Stimulated activated CD4-positive, alpha-beta T cell treated with anti-CD3 and anti-CD28 coated beads, Interleukin-4, amount 100 ng/mL, for 1 hour (primary cell): ENCODE results near the gene SOX4.
"Not testable (repeated sequence)": the region's sequence is repeated elsewhere in the genome, so short reads cannot be mapped to it uniquely, and the experiment has no call there.

Source experiments
- DNase-seq: peaks from one replicate; pipeline ENCODE4 v3.0.0-alpha.2; 2020

Gene SOX4

DNA sequence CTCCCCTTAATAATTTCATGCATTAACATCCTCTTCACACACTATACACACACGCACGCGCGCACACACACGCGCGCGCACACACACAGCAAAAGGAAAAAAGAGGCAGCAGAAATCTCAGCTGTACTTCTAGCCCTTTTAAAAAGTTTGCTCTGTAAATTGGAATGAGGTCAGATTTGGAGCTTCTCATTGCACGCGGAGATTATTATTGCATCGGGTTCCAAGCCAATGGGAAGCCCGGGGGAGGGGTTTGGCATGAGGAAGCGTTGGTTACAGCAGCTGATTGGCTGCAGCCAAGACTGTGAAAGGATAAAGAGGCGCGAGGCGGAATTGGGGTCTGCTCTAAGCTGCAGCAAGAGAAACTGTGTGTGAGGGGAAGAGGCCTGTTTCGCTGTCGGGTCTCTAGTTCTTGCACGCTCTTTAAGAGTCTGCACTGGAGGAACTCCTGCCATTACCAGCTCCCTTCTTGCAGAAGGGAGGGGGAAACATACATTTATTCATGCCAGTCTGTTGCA lies at the start of gene SOX4:
Gene SOX4 (plus strand): TSS at position 340 of the 515 bp plus-strand sequence. CDS start 784 bp downstream, outside the sequence.
- DNase-seq, result peak; percentile 53

DNA sequence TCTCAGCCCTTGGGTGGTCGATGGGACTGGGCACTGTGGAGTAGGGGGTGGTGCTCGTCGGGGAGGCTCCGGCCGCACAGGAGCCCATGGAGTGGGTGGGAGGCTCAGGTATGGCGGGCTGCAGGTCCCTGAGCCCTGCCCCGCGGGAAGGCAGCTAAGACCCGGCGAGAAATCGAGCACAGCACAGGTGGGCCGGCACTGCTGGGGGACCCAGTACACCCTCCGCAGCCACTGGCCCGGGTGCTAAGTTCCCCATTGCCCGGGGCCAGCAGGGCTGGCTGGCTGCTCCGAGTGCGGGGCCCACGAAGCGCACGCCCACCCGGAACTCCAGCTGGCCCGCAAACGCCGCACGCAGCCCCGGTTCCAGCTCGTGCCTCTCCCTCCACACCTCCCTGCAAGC lies 41.3 kb upstream of the SOX4 start:
- DNase-seq, result not testable (repeated sequence)

DNA sequence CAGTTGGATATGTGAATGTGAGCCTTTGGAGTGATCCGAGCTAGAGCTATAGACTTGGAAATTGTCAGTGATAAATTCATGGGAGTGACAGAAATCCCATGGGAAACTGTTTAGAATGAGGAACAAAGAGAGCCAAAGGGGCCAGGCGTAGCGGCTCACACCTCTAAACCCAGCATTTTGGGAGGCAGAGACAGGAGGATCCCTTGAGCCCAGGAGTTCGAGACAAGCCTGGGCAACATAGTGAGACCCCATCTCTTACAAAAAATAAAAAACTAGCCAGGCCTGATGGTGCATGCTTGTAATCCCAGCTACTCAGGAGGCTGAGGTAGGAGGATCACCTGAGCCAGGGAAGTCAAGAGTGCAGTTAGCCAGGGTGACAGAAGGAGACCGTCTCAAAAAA lies 39.3 kb upstream of the SOX4 start:
- no peak for DNase-seq

DNA sequence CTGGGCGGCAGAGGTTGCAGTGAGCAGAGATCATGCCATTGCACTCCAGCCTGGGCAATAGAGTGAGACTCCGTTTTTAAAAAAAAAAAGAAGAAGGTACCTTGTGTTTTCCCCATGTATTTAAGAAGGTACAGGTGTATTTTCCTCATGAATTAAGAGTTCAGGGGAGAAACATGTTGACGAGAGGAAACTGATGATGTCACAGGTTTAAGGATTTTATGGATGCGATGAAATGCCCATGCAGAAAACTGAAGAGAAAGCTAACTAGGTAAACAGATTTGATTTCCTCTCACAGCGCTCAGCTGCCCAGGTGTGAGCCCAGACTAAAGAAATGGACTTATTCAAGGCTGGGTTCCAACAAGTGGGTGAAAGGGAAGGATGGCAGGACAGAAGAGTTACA lies 38.4 kb upstream of the SOX4 start:
- no peak for DNase-seq

DNA sequence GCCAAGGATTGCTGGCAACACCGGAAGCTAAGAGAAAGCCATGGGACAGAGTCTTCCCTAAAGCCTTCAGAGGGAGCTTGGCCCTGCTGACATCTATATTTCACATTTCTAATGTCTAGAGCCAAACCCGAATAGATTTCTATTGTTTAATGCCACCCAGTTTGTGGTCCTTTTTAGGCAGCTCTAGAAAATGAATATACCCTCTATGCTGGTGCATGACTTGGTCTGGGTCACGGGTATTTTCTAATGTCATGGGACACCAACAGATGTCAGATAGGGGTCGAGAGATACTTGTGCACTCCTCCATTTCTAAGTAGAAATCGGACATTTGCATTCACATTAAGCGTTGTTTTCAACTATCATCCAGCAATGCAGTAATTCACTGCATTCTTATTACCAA lies 37.0 kb upstream of the SOX4 start:
- DNase-seq, result no peak

- DNase-seq, result no peak
Measured at GRCh38 chr6:21556968-21557721, 36.4 kb upstream of the SOX4 start.

- DNase-seq, result no peak
Measured at GRCh38 chr6:21559238-21559637, 34.3 kb upstream of the SOX4 start.

- no peak for DNase-seq
Measured at GRCh38 chr6:21560249-21560648, 33.3 kb upstream of the SOX4 start.

- DNase-seq, result no peak
Measured at GRCh38 chr6:21565431-21565830, 28.1 kb upstream of the SOX4 start.

DNA sequence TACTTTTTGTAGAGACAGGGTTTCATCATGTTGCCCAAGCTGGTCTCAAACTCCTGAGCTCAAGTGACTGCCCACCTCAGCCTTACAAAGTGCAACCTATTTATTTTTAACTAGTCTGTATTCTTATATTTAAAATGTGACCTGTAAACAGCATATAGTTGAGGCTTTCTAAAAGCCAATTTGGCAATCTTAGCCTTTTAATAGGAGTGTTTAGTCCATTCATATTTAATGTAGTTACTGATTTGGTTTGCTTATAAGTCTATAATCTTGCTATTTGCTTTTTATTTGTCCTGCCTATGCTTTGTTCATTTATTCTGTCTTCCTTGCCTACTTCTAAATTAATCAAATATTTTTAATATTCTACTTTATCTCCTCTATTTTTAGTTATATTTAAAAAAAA lies 15.0 kb upstream of the SOX4 start:
- DNase-seq, result no peak

GRCh38 chr6:21582651-21583050 lies 10.9 kb upstream of the SOX4 start:
- DNase-seq, result no peak

DNA sequence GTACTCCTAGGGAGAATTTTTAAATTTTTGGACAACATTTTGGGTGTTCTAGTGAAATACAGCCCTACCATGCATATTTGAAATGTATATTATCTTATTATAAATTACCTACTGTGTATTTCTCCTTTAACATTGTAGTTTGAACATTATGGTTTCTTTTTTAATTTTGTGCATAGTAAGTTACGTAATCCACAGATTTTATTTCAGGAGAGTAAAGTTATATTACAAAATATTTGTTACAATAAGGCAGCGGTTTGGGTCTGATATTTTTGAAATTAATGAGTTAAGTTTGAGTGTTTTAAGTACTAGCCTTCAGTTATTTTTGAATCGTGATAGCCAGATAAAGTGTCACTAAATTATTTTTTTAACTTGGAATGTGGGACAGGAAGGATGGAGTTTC lies 7.3 kb upstream of the SOX4 start:
- DNase-seq, result no peak

GRCh38 chr6:21586740-21587178 lies 6.8 kb upstream of the SOX4 start:
- no peak for DNase-seq

GRCh38 chr6:21587179-21587960 lies 6.2 kb upstream of the SOX4 start:
- DNase-seq, result peak; percentile 6

- DNase-seq, result peak; percentile 22
Measured at GRCh38 chr6:21587961-21588480, 5.5 kb upstream of the SOX4 start.

DNA sequence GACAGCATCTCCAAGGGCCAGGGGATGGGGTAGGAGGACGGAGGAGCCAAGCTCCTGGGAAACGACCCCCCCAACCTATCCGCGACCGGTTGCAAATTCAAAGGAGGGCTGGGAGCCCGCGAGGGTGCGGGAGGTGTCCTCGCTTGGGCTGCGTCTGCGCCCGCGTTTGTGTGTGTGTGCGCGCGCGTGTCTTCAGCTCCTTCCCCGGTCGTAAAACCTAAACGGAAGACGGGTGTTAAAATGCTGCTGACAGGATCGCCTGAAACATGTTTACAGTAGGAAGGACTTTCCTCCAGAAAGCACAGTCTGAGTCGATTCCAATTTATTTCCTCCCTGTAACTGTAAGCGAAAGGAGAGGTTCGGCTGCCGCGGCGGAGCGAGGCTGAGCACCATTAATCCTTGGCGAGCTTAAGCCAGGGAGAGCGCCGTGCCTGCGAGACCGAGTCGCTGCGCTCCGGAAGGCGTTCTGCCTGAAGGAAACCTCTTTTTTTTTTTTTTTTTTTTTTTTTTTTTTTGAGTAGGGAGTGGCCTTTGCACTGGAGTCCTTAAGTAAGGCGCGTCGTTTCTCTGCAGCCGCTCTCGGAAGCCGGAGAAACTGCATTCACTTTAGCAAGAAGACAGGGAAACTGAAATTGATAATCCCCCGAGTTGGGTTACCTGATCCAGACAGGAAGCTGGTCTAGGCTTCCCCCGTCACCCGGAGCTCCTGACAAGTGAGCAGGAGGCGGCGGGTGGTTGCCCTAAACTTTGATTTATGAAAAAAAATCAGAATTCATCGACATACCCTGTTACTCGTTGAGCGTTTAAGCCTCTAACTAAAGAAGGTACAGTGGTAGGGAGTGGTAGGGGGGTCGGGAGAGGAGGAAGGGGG lies 4.8 kb upstream of the SOX4 start:
- peak; percentile 24 for DNase-seq

DNA sequence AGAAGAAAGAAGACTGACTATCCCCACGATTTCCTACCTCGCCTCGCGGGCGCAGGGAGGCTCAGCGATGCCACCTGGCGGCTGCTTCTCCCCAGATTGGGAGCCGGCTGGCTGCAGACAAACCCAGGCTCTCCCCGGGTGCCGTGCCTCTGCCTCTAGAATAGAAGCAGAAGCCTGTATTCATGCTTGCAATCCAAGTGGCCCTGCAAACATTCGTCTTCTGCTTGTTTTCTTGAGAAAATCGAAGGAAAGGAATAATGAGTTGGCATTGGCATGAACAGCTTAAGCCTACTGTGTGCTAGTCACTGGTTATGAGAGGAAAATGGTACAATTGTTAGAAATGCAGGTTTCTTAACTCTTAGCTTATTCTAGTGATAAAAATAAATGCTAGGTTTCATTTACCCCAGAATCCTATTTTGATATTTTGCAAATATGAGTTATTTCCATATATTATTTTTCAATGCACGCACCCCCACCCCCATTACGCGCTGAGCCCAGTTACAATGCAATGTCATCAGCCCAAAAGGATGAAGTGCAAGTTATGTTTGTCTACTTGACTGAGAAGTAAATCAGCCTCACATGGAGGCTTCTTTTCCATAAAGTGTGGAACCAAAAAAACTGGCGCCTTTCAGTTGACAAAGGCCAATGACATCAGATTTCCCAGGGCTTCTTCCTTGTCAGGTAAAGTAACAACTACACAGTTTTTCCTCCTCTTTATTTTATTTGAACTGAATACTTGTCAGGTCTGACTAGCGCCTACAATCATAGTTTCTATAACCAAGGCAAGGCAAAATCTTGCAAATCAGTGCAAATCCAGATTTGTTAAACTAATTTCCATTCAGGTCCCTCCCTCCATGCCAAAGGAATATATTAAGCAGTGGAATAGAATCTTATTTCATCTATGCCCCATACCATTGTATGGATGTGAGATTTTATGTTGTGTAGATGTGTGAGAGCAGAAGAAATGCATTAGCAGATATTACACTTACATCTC lies 3.9 kb upstream of the SOX4 start:
- DNase-seq, result peak; percentile 84

GRCh38 chr6:21590346-21590745 lies 3.2 kb upstream of the SOX4 start:
- DNase-seq, result no peak

GRCh38 chr6:21591446-21591845 lies 2.1 kb upstream of the SOX4 start:
- no peak for DNase-seq

- no peak for DNase-seq
Measured at GRCh38 chr6:21592953-21593352, 598 bp upstream of the SOX4 start.

DNA sequence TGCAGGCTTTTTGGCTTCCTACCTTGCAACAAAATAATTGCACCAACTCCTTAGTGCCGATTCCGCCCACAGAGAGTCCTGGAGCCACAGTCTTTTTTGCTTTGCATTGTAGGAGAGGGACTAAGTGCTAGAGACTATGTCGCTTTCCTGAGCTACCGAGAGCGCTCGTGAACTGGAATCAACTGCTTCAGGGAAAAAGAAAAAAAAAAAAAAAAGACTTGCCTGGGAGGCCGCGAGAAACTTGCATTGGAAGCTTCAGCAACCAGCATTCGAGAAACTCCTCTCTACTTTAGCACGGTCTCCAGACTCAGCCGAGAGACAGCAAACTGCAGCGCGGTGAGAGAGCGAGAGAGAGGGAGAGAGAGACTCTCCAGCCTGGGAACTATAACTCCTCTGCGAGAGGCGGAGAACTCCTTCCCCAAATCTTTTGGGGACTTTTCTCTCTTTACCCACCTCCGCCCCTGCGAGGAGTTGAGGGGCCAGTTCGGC lies 420 bp downstream of the SOX4 start:
- DNase-seq, result peak; percentile 14
